ENCODE measurements around the gene OPCML.

OPCML gene

DNA sequence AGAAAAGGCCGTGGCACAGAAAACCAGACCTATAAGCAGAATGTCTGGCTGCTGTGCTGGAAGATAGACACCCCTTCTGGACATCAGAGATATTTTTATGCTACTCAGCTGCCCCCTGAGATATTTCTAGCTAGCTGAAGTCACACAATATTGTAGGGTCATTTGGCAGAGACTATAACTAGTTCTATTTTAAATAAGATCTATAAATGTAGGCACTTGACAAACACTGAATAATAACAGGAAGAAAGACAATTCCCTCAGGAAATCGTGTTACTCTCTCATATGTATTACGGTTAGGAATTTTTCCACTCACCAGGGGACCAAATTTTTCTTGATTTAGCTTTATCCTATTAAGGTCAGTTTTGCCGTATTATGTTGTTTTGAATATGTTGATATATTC is 845.4 kb downstream of the OPCML start:
- no peak for DNase-seq

DNA sequence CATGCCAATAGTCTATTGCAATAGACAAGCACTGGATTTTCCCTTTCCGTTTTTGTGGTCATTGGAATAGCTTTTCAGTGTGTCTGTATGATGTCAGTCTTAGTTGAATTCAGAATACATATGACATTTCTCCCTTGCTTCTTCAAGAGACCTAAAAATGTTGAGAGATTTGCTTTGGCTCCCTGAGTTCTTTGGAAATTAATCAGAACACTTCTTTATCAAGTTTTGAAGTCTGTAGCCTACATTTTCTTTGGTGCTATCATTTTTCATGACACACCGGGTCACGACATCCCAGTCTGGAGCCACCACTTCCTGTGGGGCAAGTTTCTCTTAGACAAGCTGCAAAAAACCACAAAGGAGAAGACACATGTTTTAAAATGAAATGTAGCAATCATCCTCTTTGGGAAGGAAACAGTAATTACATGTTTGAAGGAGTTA is 847.1 kb downstream of the OPCML start:
- no peak for DNase-seq

DNA sequence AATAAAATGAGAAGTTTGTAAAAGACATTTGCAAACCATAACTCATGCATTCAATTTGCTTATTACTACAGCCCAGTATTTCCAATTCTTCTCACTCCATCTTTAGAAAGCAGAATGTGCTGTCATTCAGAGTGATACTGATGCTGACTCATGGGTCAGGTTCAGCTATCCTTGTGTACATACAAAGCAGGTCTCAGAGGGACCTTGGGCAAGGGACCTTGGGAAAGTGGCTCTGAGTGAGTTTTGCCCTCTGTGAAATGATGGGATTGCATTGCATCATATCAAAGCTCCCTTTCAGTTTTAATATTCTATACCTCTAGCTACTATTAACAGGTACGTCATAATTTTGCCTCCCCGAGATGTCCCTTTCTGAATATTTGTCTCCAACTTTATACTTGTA is 848.7 kb downstream of the OPCML start:
- DNase-seq: no peak

DNA sequence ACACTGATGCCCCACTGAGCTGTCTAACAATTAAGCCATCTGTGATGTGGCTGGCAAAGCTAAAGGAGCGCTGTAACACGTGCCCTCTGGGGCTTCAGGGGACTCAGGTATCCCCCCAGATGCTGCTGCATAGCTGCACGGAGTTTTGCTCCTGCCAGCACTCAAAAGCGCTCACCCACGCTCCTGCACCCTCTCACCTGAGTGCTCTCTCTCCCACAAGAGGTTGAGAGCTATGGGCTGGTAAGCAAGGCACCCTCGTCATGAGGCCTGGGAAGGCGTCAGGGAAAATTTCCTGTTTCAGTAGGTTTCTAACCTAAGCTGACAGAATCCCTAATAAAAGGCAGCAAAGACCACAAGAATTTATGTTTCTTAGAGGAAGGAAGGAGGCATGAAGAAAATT is 850.3 kb downstream of the OPCML start:
- DNase-seq: no peak

DNA sequence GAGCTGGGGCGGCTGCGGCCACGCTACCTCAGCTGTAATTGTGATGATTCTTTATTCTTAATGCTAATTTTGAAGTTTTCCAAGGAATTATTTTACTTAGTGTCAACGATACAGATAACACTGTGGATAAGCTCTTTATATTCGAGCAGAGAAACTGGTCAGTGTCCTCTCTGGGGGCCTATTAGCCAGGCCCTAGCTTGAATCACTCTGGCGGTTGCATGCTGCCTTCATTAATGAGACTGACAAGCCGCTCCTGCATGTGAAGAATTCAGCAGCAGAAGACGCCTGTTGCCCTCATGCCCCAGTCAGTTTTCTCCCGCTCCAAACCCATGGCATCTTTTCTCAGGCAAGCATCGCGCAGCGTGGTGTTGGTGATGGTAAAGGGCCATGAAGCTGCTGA is 851.7 kb downstream of the OPCML start:
- DNase-seq: no peak

DNA sequence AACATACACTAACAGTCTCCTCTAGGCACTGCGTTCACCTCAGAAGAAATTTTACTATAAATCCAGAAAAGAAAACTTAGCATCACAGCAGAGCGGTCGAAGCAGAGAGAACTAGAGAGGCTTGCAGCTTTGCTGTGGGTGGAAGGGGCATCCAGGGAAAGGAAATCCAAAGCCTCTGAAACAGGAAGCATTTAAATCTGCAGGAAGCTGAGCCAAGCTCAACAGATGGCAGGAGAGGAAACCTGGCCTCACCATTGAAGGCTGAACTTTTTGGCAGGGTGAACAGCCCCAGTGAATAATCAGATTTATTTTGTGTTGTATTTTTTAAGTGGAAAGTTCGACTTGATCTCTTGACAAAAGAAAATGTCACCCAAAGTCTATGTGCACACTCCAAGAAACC is 858.1 kb downstream of the OPCML start:
- no peak for DNase-seq

DNA sequence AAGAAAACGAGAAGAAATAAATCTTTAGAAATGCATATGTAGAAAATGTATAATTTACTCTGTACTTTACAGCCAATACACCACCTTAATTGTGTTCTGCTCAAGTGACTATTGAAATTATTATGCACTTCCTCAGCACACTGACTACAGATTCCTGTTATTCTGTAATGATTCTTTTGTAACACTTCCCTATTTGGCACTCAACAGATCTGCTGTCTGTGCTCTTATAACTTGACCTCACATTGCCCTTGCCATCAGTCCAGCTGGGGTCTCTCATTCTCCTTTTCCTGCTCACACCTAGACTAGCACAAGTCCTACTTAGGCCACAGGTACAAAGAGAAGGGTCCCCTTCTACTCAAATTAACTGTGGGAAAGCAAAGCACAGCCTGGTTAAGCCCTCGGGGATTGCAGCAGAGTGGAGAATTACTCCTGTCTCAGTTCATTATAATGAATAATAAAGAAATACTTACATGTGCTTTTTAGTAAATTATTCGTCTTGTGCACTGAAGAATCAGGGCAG is 860.4 kb downstream of the OPCML start:
- DNase-seq: no peak

DNA sequence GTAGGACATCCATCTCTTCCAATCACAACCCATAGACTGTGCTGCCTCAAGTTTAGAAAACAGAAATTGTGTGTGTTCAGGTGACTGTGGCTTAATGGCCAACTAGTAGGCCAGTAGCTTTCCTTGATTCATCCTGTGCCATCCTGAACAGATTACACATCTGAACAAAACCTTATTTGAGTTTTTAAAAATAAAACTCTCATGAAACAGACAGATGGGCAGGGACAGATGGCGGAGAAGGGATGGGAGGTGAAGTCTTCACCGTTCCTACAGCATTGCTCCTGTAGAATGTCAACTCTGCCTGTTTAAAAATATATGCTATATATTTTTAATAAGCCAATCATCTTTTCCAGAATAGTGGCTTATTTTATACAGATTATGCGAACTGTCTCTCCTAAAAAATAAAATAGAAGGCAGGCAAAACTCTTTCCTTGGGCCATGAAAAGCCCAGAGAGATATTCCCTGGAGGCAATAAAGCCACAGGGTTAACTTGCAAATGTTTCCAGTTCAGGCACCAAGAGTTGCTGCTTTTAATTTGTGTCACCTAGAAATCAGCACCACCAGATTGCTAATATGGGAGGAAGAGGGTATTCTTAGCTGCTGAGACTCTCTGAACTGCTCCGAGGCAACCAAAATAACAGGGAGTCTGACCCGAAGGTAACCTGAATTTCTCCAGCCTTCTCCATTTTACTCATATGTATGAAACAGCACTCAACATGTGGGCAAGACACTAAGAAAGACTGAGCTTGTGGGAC is 861.2 kb downstream of the OPCML start:
- DNase-seq: no peak

DNA sequence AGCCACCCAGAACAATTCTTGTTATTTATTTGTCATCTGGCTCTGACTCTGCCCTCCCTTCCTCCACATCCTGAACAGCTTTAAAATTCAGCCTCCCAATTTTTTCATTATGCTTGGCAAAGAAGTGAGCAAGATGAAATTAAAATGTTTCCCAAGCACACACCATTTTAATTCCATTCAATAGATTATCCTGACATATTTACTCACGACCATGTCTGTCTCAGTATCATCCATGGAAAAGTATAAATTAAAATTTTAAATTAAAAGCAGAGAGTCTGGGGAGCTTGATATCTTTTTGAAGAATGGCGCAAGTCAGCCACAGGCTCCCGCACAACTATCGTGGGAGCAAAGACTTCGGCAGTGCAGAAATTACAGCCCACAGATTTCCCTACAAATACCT is 862.4 kb downstream of the OPCML start:
- DNase-seq: no peak

DNA sequence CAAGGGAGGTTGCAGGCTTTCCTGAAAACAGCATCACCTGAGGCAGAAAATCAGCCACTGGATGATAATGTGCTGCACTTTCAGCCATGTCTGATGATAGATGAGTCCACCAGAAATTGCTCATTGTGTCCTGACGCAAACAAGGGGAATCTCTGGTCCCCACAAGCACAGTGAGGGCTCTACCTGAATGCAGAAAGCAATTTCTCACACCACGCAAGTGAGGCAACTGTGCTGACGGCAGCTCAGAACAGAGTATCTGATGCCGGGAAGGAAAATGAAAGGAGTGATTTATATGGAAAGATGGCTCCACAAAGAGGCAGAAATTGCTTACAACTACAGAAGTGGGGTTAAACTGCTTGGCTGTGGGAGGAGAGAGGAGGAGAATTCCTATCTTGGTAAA is 867.1 kb downstream of the OPCML start:
- no peak for DNase-seq

DNA sequence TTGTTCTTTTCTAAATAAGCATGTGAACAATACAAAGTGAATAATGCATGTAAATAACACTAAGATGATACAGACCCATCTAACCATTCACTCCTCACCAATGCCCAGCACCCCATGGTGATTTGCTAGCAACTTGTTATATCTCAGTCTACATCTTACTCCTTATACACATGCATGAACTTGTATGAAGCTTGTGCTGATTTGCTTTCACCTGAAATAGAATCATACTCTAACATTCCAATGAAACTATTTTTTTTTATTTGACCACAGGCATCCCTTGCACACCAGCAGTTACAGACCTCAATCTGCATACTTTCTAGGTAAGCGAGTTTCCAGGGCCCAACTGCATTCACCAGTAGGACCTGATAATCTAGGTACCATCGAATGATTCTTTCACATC is 873.6 kb downstream of the OPCML start:
- no peak for DNase-seq

DNA sequence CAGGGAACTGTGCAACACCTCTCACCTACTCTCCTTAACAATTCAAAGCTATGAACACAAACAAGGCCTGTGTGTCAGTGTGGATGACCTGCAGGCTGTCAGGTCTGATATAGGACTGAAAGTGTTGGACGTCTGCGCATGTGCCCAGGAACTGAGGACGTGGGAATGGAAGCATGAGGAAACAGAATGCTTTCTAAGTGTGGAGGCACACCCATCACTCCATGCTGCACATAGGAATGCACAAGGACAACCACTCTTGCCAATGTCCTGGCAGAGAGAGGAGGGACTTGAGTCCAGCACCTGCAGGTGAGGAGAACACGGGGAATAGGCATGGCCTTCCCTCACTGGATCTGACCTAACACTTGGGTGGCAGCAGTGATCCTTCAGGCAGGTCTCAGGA is 874.3 kb downstream of the OPCML start:
- DNase-seq: no peak

DNA sequence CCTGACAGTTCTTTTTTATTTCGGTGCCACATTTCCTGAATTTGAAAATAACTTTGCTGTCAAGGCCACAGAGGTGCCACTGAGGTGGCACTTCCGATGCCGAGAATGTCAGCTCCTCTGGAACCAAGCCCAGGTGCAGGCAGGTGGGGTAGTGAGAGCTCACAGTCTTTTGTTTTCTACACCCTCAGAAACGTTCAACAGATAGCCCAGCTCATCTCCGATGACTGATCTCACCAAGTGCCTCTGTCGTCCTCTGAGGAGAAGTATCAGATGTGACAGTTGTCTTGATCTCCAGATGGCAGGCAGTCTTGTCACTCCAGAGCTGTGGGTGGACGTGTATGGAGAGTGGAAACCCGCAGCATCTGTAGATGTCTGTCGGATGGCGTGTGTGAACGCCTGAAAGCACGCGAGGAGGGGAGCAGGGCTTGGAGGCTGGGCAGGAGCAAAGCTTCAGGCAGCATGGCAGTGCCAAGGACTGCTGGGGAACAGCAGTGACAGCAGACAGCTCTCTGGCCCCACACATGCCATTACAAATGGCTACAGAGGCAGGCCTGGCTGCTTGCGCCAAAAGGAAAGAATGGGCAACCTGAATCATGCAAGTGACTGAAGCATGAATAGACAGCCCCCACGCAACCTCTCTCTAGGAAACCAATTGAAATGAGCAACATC is 877.0 kb downstream of the OPCML start:
- no peak for DNase-seq

DNA sequence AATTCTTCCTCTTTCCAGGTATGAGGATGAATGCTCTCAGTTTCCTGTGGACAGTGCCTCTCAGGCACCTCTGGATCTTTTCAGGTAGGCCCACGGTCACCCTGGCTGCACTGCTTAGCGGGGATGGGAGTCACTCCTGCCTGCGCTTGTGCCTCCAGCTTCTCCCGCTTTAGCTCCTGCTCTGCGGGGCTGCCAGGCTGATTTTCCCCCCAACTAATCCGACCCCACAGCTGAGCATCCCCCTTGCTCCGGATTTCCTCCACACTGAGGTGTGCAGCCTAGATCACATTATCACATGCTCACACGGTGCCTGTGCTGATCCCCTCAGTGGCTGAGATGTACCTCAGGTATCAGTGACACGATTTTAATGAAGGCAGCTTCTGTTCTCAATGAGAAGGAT is 879.1 kb downstream of the OPCML start:
- DNase-seq: no peak

DNA sequence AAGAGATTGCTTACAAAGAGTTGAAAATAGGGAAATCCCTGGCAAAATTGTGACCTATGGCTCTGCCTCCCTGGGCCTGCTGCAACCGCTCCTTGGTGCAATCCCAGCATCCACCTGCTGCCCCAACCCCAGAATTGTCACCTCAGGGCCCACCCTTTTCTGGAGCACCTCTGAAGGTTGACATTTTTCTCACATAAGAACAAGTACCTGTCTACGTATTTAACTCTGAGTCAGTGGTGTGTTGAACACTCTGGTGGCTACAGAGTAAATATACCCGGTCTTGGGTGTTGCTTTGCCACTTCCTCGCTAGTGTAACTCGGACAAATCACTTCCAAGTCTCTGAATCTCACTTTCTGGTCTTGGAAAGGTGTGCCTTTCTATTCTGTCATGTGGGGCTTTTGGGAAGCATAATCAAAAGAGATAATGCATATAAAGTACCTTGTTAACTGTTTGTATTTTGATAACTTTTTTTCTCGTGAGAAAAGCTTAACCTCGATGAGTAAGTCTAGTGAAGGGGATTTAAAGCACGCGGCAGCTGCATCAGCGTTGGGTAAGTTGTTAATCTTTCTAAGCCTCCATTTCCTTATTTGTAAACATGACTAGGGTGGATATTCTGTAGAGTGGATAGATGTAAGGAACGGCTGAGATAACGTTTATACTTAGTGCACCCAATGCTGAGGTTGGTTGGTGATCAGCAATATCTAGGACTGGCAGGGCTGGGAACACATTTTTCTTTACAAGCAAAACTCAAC is 881.2 kb downstream of the OPCML start:
- no peak for DNase-seq

DNA sequence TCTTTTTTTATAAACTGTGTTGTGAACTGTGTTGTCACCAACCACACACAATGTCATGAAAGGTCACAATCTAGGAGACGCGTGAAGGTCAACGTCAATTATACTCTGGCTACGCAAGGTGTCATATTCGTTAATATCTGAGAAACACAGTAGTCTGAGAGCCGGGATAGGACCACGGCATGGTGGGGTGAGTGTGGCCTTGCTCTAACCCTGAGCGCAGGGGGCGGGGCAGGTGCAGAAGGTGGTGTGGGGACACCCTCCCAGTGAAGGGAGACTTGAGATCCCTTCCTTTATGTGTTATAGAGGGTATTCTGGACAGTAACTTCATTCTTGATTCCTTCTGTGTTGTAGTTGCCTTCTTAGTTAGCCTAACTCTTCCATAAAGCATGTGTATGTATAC is 883.0 kb downstream of the OPCML start:
- DNase-seq: no peak

DNA sequence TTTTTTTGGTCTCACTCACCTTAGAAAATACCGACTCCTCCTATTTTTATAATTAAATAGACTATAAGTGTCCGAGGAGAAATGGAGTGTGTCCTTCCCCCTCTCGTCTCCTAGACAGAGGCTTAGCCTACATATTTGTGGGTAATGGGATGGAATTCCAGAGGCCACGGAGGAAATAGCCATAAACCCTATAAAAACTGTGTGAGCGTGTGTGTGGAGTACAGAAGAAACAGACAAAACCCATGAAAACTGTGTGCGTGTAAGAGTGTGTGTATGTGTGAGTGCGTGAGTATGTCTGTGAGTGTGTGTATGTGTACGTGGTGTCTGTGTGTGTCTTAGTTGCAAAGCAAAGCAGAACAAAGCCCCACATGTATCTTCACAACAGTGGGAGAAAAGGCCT is 883.5 kb downstream of the OPCML start:
- DNase-seq: no peak

DNA sequence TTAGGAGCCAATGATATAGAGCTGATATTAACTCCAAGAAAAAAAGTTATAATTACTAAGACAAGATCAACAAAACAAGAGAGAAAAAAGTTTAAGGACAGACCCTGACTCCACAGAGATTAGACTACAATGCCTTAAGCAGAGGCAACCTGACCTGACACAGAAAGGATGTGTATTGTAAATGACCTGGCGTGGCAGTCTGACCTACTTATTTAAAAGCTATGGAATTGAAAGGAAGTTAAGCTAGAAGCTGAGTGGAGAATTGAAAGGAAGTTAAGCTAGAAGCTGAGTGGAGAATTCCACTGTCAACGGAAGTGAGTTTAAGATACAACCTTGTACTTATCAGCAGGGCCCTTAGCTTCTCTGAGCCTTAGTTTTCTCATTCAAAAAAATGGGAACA is 885.4 kb downstream of the OPCML start:
- no peak for DNase-seq

DNA sequence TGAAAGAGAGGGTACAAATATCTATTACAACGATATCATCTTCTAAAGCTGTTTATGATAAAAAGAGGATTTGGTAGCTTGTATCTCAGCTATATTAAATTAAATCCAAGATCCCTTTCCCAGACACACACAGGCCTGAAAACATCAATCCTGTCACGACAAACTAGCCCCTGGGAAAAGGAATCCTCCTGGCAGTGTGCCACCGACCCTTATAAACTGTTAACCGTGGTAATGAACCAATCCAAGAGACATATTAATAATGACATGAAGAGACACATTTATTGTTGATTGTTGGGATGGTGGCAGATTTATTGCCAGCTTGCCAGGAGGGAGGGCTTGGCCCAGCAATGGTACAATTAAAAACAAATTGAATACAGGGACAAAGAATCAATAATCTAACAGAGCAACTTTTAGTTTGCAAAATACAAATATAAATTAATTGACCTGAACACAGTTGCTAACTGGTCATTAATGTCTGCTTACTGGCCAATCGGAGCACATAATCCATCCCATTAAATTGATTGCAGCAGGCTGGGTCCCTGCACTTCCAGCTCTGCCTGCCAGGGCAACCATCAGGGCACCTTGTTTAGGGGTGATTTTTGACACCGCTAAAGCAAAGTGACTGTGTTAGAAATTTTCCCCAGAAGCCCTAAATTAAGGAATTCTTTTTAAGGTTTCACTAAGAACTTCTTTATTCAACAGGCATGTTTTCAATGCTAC is 887.6 kb downstream of the OPCML start:
- DNase-seq: no peak

DNA sequence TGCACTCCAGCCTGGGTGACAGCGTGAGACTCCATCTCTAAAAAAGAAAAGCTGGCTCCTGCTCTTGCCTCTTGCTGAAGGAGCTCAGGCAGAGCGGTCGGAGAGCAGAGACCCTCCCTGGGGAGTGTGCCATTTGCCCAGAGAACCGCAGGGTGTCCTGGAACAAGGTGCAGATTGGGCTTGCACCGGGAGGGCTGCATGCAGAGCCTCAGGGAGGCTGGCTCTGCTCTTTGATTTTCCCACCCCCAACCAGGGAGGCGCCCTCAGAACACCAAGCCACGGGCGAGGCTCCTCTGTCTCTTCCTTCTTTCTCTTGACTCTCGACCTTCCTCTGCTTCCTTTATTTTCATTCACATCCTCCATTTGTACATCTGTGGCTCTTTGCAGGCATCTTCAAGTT is 889.1 kb downstream of the OPCML start:
- no peak for DNase-seq

DNA sequence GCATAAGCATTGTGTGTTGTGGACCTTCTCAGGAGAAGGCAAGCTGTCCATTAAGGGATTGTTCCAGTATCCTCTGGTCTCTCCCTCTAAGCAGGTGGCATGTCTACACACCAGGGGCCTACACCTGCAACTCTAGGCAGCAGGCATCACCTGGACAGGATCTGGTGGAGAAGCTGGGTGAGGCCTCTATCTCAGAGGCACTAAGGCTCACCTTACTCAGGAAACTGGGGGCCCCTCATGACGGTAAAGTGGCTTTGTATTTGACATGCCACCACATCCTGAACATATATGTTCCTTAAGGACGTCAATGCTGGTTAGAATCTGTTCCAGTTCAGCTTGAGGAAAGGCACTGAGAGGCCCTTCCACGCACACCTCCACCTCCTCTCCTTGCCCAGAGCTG is 891.3 kb downstream of the OPCML start:
- DNase-seq: no peak

DNA sequence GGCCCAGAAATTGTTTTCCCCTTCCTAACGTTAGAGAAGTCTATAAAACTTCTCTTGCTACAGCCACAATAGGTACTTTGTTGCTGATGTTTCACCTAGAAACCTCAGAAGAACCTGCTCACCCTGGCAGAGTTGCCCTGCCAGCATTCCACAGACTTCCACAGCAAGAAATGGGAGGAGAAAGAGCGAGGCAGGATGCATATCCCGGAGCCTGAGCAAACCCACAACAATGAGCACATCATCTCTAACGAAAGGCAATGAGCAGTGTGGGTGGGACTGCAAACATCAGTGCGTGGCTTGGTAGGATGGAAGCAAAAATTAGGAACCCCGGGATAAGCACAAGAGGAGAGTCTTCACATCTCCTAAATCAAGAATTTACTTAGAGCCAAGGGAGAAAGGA is 892.3 kb downstream of the OPCML start:
- DNase-seq: no peak

DNA sequence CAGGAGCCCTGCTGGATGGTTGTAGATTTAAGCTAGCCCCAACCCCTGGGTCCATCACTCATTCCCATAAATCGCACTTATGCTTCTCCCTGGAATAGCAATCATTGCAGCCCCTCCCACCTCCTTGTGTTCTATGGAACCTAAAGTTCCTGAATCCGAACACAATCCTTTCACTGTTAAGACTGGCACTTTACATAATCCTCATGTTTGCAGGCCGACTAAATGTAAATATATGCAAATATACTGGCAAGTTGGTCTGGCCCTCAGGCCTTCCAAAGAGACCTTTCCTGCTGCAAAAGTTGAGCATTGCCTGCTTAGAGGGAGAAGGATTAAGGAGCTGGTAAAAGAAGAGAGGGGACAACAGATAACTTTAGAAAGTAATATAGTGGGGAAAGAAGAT is 892.9 kb downstream of the OPCML start:
- no peak for DNase-seq

Data from stimulated activated CD4-positive, alpha-beta T cell treated with anti-CD3 and anti-CD28 coated beads, Interleukin-4, amount 100 ng/mL, for 24 hours (primary cell).